Measurements from ENCODE around the gene MANBA. TPM values are rescaled to one million over a fixed set of nuclear protein-coding genes. Genes with fewer than 3 reads are reported as not detected.
"Not testable (repeated sequence)": the region's sequence is repeated elsewhere in the genome, so short reads cannot be mapped to it uniquely, and the experiment has no call there.

The MANBA gene
- total RNA-seq, 1 donor from 2014 or later: 23.6 TPM

DNA sequence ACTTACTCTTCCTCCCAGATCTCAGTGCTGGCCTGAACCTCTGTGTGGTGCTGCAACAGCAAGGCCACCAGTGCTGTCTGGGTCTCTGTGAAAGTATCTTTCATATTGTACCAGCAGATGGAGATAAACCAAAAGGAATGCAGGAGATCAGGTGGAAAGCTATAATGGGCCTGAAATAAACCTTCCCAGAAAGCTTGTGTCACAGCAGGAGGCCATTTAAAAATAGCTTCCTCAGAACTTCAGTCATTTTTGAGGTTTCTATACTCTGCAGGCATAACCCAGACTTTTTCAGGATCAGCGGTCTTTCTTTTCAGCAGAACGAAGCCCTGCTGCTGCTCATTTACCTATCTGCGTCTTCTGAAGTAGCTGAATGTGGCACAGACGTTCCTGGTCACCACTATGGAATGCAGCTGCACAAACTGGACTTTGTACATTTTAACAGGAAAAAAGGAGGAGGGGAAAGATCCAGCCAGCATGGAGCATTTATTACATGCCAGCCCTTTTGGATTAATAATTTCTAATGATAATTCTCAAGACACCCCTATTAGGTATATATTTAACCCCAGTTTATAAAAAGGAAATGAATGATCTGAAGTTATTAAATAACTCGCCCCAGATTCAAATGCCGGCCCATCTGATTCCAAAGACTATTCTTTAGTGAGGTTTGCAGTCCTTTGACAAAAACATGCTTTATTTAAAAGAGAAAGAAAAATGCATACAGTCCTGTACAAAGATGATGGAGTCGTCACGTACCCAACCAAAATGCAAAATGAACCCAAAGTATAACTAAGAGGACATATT is 139.9 kb downstream of the MANBA start:
- no peak for DNase-seq (ENCODE audit: low spot score)

DNA sequence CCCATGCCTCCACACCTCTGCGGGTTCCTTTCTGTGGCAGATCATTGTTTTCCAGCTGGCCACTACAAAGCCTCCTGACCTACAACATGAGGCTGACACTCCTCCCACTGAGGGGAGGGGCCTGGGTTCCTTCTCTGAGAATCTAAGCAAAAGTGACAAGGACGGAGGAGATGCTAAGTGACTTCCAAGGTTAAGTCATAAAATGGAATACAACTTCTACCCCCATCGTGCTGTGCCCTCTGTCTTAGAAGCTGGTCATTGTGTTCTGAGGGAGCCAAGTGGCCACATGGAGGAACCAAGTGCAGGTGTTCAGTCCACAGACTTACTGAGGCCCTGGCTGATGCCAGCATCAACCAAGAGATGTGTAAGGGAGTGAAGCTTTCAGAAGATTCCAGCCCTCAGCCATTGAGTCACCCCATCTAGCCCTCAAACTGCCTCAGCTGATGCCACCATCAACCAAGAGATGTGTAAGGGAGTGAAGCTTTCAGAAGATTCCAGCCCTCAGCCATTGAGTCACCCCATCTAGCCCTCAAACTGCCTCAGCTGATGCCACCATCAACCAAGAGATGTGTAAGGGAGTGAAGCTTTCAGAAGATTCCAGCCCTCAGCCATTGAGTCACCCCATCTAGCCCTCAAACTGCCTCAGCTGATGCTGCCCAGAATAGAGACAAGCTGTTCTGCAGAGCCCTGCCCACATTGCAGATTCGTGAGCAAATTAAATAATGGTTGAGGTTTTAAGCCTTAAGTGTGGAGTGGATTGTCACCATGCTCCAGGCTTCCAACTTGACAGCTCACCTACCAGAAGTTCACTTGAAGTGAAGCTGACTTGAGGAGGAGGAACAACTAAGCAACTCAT is 140.8 kb downstream of the MANBA start:
- DNase-seq (ENCODE audit: low spot score): not testable (repeated sequence)

DNA sequence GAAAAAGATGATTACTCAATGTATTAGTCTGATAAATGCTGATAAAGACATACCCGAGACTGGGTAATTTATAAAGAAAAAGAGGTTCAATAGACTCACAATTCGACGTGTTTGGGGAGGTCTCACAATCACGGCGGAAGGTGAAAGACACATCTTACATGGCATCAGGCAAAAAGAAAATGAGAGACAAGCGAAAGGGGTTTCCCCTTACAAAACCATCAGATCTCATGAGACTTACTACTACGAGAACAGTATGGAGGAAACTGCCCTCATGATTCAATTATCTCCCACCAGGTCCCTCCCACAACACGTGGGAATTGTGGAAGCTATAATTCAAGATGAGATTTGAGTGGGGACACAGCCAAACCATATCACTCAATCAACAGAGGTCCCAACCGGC is 141.7 kb downstream of the MANBA start:
- DNase-seq (ENCODE audit: low spot score): not testable (repeated sequence)

DNA sequence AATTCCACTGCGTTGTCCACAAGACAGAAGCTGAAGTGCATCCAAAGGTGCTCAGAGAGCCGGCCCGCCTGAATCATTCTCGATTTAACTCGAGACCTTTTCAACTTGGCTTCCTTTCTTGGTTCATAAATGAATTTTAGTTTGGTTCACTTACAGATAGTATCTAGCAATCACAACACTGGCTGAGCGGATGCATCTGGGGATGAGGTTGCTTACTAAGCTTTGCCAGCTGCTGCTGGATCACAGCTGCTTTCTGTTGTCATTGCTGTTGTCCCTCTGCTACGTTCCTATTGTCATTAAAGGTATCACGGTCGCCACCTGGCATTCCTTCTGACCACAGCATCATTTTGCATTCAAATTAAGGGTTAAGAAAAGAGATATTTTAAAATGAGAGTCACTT is 144.1 kb downstream of the MANBA start:
- no peak for DNase-seq (ENCODE audit: low spot score)

DNA sequence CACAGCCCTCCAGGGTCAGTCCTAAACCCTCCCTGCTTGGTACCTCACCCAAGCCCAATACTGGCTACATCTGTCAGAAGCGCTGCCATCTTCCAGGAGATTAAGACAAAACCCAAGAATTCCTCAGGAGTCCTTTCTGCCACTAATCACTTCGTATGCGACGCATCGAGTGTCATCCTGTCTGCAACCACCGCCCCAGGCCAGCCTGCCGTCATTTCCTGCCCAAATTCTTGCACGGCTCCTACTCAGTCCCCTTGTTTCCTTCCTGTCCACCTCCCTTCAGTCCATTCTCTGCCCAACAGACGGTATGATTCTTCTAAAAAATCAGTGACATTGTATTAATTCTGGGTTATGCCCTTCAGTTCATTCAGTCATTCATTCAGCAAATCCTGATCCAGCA is 146.0 kb downstream of the MANBA start:
- DNase-seq (ENCODE audit: low spot score): no peak

DNA sequence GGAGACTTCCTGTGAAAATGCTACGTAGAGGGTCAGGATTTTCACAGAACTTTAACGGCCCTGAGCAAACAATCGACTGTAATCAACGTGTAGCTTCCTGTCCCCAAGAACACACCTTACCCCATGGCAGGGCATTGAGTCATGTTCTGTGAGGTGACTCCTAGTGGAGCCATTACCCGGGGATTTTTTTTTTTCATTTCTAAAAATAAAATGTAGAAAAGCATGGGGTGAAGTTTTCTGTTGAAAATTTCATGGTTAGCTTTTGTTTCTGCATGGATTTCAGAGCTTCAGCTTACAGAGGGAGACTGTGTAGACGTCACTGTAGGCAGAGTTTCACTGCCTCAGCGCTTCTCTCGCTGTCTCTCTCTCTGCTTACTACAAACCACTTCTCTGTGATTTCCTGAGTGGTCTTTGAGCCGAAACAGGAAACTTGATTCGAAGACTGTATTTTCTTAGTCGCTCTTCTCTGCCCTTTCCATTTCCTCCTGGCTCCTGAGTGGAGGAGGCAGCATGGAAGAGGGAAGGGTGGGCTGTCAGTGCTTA is 147.9 kb downstream of the MANBA start:
- DNase-seq (ENCODE audit: low spot score): no peak

DNA sequence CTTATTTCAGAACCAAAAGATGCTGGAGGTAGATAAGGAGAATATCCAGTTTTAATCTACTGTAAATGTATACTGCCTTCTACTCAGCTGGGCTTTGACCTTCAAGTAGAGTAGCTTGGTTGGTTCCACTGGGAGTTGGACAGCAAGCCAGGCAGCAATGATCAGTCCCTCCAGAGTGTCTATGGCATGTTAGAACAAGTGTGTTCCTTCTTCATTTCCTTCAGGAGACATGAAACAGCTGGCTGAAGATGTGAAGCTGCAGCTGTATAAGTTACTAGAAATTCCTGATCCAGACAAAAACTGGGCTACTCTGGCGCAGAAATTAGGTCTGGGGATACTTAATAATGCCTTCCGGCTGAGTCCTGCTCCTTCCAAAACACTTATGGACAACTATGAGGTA is 148.6 kb downstream of the MANBA start:
- DNase-seq (ENCODE audit: low spot score): no peak

DNA sequence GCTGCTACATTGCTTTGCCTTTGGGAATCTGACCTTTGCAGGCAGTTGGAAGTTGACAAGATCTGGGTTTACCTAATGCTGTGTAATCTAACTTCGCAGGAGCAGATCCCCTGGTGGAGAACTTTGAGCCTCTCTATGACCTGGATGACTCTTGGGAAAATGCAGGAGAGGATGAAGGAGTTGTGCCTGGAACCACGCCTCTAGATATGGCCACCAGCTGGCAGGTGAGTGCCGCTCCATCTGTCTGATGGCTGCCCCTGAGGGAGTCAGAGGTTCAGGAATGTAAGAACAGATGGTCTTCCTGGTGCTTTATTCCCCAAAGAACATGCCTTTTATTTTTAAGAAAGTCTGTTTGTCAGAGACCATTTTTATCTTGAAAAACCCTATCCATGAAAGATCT is 150.3 kb downstream of the MANBA start:
- no peak for DNase-seq (ENCODE audit: low spot score)

DNA sequence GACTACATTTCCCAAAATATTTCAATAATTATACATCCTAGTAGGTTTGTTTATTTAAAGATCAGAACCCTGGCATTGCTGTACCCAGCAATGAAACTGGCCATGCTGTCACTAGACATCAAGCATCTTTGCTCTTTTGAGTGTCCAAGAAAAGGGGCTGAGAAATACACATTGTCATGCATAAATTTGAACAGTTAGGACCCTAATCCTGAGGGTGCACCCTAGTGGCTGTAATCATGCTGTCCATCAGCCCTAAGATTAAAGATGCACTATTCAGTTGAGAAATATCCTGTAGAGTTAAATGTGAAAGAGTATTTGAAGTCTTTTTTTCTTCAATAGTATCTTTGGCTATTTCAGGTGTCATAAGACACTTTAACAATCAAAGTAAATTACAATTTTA is 150.8 kb downstream of the MANBA start:
- no peak for DNase-seq (ENCODE audit: low spot score)

DNA sequence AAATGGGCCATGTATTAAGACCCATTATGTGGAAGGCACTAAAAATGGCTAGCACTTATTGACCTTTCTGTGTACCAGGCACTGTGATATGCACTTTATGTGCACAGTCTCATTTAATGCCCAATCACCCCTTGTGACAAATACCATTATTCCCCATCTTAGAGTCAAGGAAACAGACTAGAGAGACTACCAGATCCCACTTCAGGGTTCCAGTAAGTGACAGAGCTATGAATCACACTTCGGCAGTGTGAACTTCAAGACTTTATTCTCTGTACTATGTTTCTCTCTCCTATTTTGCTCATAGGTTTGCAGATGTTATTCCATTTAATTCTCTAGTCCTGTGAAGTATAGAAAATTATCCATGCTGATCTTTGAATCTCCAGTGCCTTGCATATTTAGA is 152.6 kb downstream of the MANBA start:
- DNase-seq (ENCODE audit: low spot score): no peak

DNA sequence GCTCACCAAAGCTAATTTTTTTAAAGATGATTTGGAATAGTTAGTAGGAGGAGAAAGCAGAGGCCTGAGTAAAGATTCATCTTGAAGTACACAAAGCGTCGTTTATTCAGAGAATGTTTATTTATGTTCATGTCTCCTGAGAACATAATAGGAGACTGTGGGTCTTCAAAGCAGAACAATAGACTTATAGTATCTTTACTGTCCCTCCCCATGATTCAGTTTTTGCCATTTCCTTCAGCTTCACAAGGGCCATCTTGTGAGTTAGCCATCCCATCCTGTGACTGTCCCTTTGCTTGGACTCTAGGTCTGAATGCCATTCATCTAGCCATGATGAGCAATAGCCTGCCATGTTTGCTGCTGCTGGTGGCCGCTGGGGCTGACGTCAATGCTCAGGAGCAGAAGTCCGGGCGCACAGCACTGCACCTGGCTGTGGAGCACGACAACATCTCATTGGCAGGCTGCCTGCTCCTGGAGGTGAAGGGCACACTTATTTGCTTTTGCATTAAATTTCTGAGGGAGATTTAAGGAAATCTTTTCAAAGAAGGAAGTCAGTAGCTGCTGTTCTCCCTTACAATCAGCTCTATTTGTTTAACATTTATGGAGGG is 153.8 kb downstream of the MANBA start:
- DNase-seq (ENCODE audit: low spot score): no peak

DNA sequence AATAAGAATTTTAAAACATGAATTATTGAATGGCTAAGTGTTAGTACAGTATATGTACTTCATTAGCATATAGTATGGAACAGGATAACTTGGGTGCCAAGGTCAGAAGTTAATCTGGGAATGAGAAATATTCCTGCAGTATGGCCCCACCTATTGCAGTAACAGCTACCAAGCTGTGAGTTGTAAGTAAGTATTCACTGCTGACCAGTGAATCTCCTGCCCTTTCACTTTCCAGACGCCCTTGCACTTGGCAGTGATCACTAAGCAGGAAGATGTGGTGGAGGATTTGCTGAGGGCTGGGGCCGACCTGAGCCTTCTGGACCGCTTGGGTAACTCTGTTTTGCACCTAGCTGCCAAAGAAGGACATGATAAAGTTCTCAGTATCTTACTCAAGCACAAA is 154.5 kb downstream of the MANBA start:
- DNase-seq (ENCODE audit: low spot score): no peak

DNA sequence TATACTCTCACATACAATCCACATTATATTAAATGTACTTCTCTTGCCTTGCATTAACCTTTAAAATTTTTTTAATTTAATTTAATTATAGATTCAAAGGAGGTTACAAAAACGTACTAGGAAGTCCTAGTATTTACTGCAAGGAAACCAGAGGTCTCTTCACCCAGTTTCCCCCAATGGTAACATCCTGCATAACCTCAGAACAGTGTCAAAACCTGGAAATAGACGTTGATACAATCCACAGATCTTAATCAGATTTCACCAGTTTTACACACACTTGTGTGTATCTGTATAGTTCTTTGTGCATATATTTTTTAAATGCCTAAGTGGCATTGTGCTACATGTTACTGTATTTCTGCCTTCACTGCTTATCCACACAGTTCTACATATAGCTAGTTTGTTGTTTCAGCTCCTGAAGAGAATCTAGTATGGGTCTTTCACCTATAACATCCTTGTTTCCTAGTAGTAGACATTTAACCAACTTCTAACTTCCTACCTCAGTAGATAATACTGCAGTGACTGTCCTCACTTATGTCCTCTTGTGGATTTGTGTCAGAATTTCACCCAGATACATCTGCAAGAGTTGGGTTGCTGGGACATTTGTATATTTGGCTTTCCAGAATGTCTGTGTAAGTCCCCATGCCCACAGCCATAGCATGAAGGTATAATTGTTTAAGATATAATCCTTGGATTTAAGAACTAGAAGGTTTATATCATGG is 156.4 kb downstream of the MANBA start:
- no peak for DNase-seq (ENCODE audit: low spot score)

DNA sequence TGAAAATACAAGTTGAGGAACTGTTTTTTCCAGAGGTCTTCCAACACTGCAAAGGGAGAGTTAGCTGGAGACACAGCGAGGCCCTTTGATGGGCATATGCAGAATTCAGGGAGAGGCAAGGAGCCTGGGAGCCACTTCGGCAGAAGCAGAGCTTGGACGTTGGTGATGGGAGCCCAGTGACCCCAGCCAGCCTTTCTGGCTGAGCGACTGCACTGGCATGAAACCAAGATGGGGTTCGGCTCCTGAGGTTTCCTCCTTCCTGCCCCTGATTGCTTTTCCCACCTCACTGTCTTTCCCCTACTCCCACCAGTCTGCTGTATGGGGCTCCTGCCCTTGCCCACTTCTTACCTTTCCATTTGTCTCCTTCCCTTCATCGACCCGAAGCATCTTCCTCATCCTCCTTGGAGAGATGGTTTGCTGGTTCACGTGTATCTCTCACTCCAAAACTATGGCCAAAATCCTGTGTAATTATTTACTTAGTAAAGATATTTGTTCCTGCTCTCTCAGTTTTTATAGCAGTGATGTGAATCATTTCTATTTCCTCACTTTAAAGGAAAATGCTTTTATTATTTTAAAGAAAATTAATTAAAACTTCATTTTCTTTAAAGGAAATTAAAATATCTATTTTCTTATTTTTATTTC is 159.1 kb downstream of the MANBA start:
- no peak for DNase-seq (ENCODE audit: low spot score)

DNA sequence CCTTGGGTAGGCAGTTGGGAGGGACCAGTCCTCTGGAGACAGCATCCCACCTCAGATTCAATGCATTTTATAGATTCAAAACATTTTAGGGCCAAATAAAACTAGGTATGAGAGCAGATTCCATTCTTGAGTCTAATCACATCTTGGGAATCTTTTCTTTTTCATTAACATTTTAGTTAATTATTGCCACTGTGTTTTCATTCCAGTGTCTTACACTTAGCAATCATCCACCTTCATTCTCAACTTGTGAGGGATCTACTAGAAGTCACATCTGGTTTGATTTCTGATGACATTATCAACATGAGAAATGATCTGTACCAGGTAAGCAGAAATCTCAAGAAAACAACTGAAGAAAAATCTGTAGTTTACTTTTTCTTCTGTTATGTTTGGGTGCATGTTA is 160.1 kb downstream of the MANBA start:
- DNase-seq (ENCODE audit: low spot score): no peak

DNA sequence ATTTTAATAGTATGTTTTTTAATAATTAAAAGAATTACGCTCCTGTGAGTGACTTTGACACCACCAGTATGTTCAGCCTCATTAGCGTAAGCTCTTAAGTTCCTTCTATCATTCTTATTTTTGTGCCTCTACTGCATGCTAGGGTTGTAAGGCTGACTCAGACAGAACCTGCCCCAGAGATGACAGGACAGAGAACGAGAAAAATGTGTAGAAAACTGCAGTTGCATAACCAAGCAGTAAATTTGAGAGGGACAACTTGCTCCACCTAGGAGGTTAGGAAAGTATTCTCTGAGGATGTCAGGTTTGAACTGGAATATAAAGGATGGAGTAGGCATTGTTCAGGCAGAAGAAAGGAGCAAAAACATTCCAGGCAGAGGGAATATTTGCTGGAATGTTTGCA is 160.9 kb downstream of the MANBA start:
- no peak for DNase-seq (ENCODE audit: low spot score)

DNA sequence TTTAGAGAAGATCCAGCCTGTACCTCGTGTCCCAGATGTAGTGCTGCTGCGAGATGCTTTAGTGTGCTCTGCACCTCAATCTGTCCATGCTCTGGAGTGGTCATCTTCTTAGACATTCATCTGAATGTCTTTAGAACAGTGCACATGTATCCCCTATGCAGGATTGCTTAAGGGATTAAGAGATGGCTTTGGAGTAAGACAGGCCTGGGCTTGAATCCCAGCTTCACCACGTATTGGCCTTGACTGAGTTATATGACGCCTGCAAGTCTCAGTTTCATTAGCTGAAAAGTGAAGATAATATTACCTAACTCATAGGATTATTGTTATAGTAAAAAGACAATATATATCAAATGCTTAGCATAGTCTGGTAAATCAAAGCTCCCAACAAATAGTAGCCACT is 161.3 kb downstream of the MANBA start:
- no peak for DNase-seq (ENCODE audit: low spot score)

DNA sequence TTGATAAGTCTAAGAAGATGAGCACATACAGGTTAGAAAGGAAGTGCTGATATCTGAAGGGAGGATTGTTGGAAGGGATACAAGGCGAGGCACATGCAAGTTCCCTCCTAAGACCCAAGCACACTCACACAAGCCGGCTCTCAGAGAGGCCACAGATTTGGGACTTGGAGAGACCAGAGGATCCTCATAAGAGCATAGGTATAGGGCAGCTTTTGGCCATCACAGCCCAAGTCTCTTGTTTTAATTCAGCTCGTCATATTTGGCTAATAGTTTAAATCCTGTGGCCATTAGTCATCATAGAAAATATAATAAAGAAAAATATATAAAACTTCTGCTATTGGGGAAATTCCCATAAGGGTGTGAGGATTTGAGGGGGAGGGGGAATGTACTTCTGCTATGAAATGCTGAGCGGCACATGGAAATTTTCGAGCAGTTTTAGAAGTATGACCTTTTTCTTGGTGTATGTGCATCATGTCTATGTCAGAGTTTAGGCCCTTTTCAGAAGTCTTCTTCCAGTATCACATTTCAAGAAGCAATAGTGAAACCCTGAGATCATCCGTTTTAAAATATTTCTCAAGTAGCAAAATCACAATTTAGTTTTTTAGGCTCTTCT is 161.9 kb downstream of the MANBA start:
- no peak for DNase-seq (ENCODE audit: low spot score)

DNA sequence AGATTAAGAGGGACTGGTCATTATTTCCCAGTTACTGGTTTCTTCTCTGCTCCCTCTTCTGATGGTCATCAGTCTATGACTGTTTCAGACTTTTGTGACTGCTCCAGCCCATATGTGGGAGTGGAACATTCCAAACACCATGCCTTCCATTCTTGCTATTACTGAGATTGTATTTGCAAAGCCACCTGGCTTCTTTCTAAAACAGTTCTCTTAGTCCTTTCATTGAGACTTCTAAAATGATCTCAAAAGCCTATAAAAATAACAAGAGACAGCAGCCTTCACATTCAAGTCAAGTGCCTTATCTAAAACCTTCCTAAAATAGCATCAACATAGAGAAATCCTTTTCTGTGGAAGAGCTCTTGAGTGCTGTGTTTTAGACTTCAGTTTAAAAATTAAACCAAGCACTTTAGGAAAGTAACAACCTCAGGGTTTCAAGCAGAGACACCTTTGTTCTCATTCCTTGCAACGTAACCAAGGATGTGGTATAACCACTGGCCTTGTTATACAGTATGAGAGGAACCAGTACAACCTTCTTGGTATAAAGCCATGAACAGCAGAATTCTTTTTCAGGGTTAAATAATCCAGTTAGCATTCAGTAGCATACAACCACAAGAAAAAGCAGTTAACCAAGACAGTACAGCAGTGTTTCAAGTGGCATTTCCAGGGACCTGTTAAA is 162.5 kb downstream of the MANBA start:
- DNase-seq (ENCODE audit: low spot score): no peak

DNA sequence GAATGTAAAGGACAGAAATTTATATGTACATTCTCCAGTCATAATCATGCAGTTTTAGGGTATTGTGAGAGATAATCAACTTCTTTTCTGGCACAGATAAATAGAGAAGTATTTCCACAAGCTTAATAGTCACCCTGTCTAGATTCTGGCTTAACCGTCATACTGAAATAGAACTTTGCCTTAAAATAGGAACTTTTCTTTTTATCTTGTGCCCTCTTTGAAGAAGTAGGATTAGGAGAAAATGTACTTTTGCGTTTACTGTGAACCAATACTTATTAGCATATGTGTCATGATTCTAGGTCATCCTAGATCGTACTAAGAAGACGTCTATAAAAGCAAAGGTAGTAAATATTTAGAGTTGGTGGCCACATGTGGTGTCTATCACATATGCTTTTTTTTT is 164.2 kb downstream of the MANBA start:
- no peak for DNase-seq (ENCODE audit: low spot score)
